GM21390 (cell line): ENCODE data around the gene CLPSL1.
A peak's percentile ranks its signal among the peaks of the same experiment; 100 is the strongest.
"Not testable (repeated sequence)": the region's sequence is repeated elsewhere in the genome, so short reads cannot be mapped to it uniquely, and the experiment has no call there.

Experiments used
- ATAC-seq: cut with Tn5 transposase; IDR thresholded peaks from one replicate; pipeline ENCODE4 v1.9.1; 2021; ENCODE audit not compliant: unreplicated experiment

The CLPSL1 gene

GRCh38 chr6:35780719-35781118 lies at the start of gene CLPSL1:
CLPSL1 (plus strand) TSS chr6:35781019; CDS start chr6:35781111, 92 bp downstream.
- ATAC-seq: no peak

GRCh38 chr6:35731414-35731735 lies 49.4 kb upstream of the CLPSL1 start:
- ATAC-seq: peak; percentile 47

GRCh38 chr6:35731736-35732532 lies 48.9 kb upstream of the CLPSL1 start:
- peak; percentile 45 for ATAC-seq

GRCh38 chr6:35733633-35734032 lies 47.2 kb upstream of the CLPSL1 start:
- ATAC-seq: no peak

- not testable (repeated sequence) for ATAC-seq
Observed at GRCh38 chr6:35734319-35734718, 46.5 kb upstream of the CLPSL1 start.

- no peak for ATAC-seq
Observed at GRCh38 chr6:35735452-35735851, 45.4 kb upstream of the CLPSL1 start.

GRCh38 chr6:35736253-35736894 lies 44.4 kb upstream of the CLPSL1 start:
- no peak for ATAC-seq

GRCh38 chr6:35736982-35737412 lies 43.8 kb upstream of the CLPSL1 start, which contains the start of gene ARMC12:
ARMC12 (plus strand) TSS chr6:35737032; CDS start chr6:35737109, 77 bp downstream.
- ATAC-seq: no peak

GRCh38 chr6:35737413-35738211 lies 43.2 kb upstream of the CLPSL1 start:
- ATAC-seq: no peak

- ATAC-seq: no peak
Observed at GRCh38 chr6:35739645-35740524, 40.9 kb upstream of the CLPSL1 start.

- ATAC-seq: no peak
Observed at GRCh38 chr6:35742842-35743241, 38.0 kb upstream of the CLPSL1 start.

GRCh38 chr6:35745509-35745908 lies 35.3 kb upstream of the CLPSL1 start:
- no peak for ATAC-seq

- ATAC-seq: no peak
Observed at GRCh38 chr6:35746516-35746915, 34.3 kb upstream of the CLPSL1 start.

- ATAC-seq: no peak
Observed at GRCh38 chr6:35747877-35748276, 32.9 kb upstream of the CLPSL1 start.

GRCh38 chr6:35750557-35750956 lies 30.3 kb upstream of the CLPSL1 start:
- ATAC-seq: no peak

- no peak for ATAC-seq
Observed at GRCh38 chr6:35751594-35751993, 29.2 kb upstream of the CLPSL1 start.

- no peak for ATAC-seq
Observed at GRCh38 chr6:35752330-35752729, 28.5 kb upstream of the CLPSL1 start.

- ATAC-seq: no peak
Observed at GRCh38 chr6:35754452-35755277, 26.2 kb upstream of the CLPSL1 start.

- ATAC-seq: no peak
Observed at GRCh38 chr6:35755278-35755924, 25.4 kb upstream of the CLPSL1 start.
